ENCODE data around the gene HACD3. TPM values are rescaled to one million over a fixed set of nuclear protein-coding genes. Genes with fewer than 3 reads are reported as not detected.

HACD3 gene
- total RNA-seq, 4 donors from 2014 or later: 14.7 to 53.2 (median 32.9) TPM

DNA sequence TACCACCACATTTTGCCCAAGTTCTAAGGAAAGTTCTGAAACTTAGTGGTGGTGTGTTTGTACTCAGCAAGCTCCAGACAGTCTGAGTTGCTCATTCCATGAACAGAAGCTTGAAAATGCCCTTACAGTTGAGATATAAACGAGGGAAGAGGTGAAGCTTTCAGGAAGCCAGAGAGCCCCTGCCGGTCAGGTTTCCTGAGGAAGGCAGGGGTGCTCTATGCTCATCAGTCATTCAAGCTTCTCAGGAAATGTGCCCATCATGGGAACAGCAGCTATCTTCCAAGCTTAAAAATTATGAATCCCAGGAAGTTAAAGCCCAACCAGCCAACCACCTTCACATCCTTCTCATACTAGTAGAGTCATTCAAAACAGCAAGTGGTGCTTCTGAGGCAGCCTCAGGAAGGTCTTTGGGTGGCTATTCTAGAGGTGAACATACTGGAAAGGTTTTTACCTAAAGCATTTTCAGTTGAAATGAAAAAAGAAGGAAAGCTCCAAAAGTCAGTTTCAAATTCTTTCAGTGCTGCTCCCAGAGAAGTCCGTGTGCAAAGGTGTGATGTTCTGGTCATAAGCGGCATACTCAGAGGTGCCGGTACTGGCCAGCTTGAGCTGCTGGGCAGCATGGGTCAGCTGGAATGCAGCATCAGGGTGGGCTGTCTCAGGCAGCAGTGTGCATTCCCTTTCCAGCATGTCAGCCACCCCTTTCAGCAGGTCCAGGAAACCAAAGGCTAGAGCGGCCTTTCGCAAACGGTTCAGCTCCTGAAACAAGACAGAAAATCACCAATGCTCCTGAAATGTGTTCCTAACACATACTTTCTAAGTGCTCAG is 48.9 kb downstream of the HACD3 start:
- 67 to 79% methylated on average over 6 to 7 of the region's 8 CpGs for WGBS, 2 donors
- intact Hi-C loops (cut with DNase I): no loop called here
- no peaks in the 10 kb centered on the region for H3K27me3 ChIP-seq
- no peak overlapping the region for H3K27ac ChIP-seq
- no peak overlapping the region for H3K4me3 ChIP-seq
- peaks cover 0 to 14% (median 0%) of the 10 kb centered on the region in 3 donors for H3K4me1 ChIP-seq
- TF ChIP-seq POLR2A (IDR thresholded peaks at IDR 0.05): no peak
- TF ChIP-seq, protein P1, sequence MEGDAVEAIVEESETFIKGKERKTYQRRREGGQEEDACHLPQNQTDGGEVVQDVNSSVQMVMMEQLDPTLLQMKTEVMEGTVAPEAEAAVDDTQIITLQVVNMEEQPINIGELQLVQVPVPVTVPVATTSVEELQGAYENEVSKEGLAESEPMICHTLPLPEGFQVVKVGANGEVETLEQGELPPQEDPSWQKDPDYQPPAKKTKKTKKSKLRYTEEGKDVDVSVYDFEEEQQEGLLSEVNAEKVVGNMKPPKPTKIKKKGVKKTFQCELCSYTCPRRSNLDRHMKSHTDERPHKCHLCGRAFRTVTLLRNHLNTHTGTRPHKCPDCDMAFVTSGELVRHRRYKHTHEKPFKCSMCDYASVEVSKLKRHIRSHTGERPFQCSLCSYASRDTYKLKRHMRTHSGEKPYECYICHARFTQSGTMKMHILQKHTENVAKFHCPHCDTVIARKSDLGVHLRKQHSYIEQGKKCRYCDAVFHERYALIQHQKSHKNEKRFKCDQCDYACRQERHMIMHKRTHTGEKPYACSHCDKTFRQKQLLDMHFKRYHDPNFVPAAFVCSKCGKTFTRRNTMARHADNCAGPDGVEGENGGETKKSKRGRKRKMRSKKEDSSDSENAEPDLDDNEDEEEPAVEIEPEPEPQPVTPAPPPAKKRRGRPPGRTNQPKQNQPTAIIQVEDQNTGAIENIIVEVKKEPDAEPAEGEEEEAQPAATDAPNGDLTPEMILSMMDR (IDR thresholded peaks at IDR 0.05): no peak
- H3K9me3 ChIP-seq: no peaks in the 10 kb centered on the region
- no peak for DNase-seq
- H3K36me3 ChIP-seq: peaks cover 0 to 100% (median 18%) of the 10 kb centered on the region in 3 donors

DNA sequence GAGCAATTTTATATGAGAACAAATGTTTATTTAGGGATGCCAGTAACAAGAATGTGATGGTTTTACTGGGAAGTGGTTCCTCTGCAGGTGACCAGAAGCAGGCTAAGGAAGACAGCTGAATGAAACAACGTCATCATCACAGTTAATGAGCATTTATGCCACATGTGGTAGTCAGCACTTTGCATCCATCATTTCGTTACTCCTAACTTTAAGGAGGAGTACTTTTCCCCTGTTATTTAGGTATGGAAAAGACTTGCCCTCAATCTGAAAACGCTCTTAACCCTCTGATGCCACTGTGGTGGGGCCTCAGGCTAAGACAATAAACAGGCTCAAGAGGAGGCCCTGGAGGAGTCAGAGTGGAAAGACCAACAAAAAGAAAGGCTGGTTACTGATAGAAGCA is 49.5 kb downstream of the HACD3 start:
- intact Hi-C loops (cut with DNase I): no loop called here
- Histone ChIP-seq H3K36me3 (peaks cover 0 to 100% (median 18%) of the 10 kb centered on the region in 3 donors), H3K4me3 (no peak overlapping the region), H3K27ac (no peak overlapping the region), H3K9me3 (no peaks in the 10 kb centered on the region), H3K4me1 (peaks cover 0 to 14% (median 0%) of the 10 kb centered on the region in 3 donors), H3K27me3 (no peaks in the 10 kb centered on the region)
- no peak for DNase-seq
- TF ChIP-seq, protein P1 (IDR thresholded peaks at IDR 0.05): no peak
- no peak for TF ChIP-seq POLR2A (IDR thresholded peaks at IDR 0.05)
- 81 to 88% methylated on average over 3 of the region's 3 CpGs for WGBS, 2 donors

DNA sequence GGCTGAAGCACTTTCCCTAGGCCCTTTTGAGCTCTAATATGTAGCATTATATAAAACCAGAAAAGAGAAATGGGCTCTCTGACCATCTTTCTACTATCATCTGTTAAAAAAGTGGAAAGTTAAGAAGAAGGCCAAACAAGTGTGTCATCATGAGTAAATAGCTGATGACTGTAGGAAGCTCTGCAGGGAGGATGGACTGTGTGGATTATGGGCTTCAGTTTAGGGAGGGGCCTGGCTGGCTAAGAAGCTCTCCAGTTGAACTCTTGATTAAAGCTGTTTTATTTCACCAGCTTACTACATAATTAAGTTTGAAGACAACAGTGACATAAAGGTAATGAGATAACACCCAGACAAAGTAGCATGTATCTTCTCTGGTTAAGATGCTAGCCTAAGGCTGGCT is 50.0 kb downstream of the HACD3 start:
- H3K4me1 ChIP-seq: peaks cover 0 to 14% (median 0%) of the 10 kb centered on the region in 3 donors
- TF ChIP-seq POLR2A (IDR thresholded peaks at IDR 0.05): no peak
- TF ChIP-seq, protein P1 (IDR thresholded peaks at IDR 0.05): no peak
- intact Hi-C loops (cut with DNase I): no loop called here
- H3K9me3 ChIP-seq: no peaks in the 10 kb centered on the region
- H3K27ac ChIP-seq: no peak overlapping the region
- no peak for DNase-seq
- H3K27me3 ChIP-seq: no peaks in the 10 kb centered on the region
- H3K36me3 ChIP-seq: peaks cover 0 to 100% (median 18%) of the 10 kb centered on the region in 3 donors
- no peak overlapping the region for H3K4me3 ChIP-seq

DNA sequence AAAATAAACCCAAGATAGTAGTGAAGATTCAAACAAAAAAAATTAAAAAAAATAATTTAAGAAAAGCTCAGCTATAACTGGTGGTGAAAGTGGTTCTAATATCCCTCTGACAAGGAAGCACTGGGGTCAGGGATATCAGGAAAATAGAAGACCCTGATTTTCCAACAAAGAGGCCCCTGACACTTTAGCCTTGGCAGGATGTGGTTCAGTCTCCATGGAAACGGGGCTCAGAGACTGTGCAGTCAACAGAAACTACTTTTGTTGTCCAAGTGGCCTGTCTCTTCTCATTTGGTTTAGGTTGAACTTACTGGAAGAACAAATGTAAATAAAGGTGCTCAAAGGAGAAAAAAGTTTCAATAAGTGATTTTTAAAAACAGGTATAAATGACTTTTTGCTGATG is 53.4 kb downstream of the HACD3 start:
- intact Hi-C loops (cut with DNase I): no loop called here
- Histone ChIP-seq H3K9me3 (no peaks in the 10 kb centered on the region), H3K4me1 (peaks cover 0 to 14% (median 0%) of the 10 kb centered on the region in 3 donors), H3K27ac (peak overlapping the region in 3 of 4 donors; percentile 5 to 29 (median 27)), H3K36me3 (peaks cover 0 to 100% (median 13%) of the 10 kb centered on the region in 3 donors), H3K27me3 (no peaks in the 10 kb centered on the region), H3K4me3 (no peak overlapping the region)
- no peak for DNase-seq
- 56 to 61% methylated on average over 1 of the region's 1 CpG for WGBS, 2 donors
- TF ChIP-seq, protein P1 (IDR thresholded peaks at IDR 0.05): no peak
- no peak for TF ChIP-seq POLR2A (IDR thresholded peaks at IDR 0.05)

DNA sequence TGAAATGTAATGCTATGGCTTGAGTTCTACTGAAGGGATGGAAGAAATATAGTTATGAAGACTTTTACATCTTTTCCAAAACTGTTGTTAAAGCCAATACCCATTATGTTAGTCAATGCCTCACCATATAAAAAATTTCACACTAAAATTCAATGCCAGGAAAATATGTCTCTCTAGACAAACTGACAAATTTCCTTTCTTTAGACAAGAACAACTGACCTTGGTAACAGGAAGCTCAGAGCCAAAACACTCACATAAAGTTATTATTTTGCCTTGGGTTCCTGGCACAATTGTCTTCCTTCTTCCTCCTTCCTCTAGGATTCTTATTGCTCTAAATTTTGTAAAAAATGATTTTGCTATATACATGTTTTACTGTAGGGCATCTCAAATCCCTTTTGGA is 54.0 kb downstream of the HACD3 start:
- Histone ChIP-seq H3K9me3 (no peaks in the 10 kb centered on the region), H3K27me3 (no peaks in the 10 kb centered on the region), H3K27ac (peak overlapping the region in 3 of 4 donors; percentile 5 to 29 (median 27)), H3K4me3 (no peak overlapping the region), H3K36me3 (peaks cover 0 to 100% (median 7%) of the 10 kb centered on the region in 3 donors), H3K4me1 (peaks cover 0 to 14% (median 0%) of the 10 kb centered on the region in 3 donors)
- TF ChIP-seq, protein P1 (IDR thresholded peaks at IDR 0.05): no peak
- no peak for TF ChIP-seq POLR2A (IDR thresholded peaks at IDR 0.05)
- no peak for DNase-seq
- intact Hi-C loops (cut with DNase I): no loop called here
